GM23338 (cell line): ENCODE data around the gene RPS19BP1. TPM values are rescaled to one million over a fixed set of nuclear protein-coding genes. Genes with fewer than 3 reads are reported as not detected.

Source experiments
- ATAC-seq: fragments of 200-7000 bp; cut with Tn5 transposase; 3 replicates; pipeline ENCODE4 v1.9.1; 2020
- DNase-seq: peaks from one replicate; pipeline ENCODE4 v3.0.0-alpha.2; 2015; ENCODE audit warnings: low spot score
- H2AFZ ChIP-seq: fragments of 200-600 bp; sonication (generic); 2 replicates; pipeline ENCODE4 v1.8.0; 2016; ENCODE audit warnings: antibody characterized with exemption, mild to moderate bottlenecking, moderate library complexity
- H3F3A ChIP-seq: fragments of 200-600 bp; sonication (generic); replicated peaks from 2 replicates; pipeline ENCODE4 v1.8.0; 2017; ENCODE audit warnings: antibody characterized with exemption, mixed run types, low read depth
- H3K27ac ChIP-seq: fragments of 200-600 bp; sonication (generic); 2 replicates; pipeline ENCODE4 v1.6.1; 2016; ENCODE audit warnings: low read depth
- H3K27me3 ChIP-seq: fragments of 200-600 bp; sonication (generic); 2 replicates; pipeline ENCODE4 v1.8.0; 2016; ENCODE audit warnings: mild to moderate bottlenecking, mixed run types, moderate library complexity; ENCODE audit not compliant: insufficient read depth
- H3K36me3 ChIP-seq: fragments of 200-600 bp; sonication (generic); 2 replicates; pipeline ENCODE4 v1.8.0; 2016; ENCODE audit warnings: mild to moderate bottlenecking; ENCODE audit not compliant: insufficient read depth
- H3K4me1 ChIP-seq: fragments of 200-600 bp; sonication (generic); 2 replicates; pipeline ENCODE4 v1.8.0; 2016; ENCODE audit warnings: mild to moderate bottlenecking, moderate library complexity; ENCODE audit not compliant: insufficient read depth
- H3K4me2 ChIP-seq: fragments of 200-600 bp; sonication (generic); 2 replicates; pipeline ENCODE4 v1.7.1; 2017; ENCODE audit warnings: mixed run types
- H3K4me3 ChIP-seq: fragments of 200-600 bp; sonication (generic); 2 replicates; pipeline ENCODE4 v1.6.1; 2016; ENCODE audit warnings: mixed run types
- H3K79me2 ChIP-seq: fragments of 200-600 bp; sonication (generic); replicated peaks from 2 replicates; pipeline ENCODE4 v1.8.0; 2017; ENCODE audit warnings: mild to moderate bottlenecking; ENCODE audit not compliant: insufficient read depth
- H3K9me2 ChIP-seq: fragments of 200-600 bp; sonication (generic); 2 replicates; pipeline ENCODE4 v1.8.0; 2017; ENCODE audit not compliant: insufficient read depth
- H4K20me1 ChIP-seq: fragments of 200-600 bp; sonication (generic); replicated peaks from 2 replicates; pipeline ENCODE4 v1.8.0; 2017; ENCODE audit warnings: mild to moderate bottlenecking; ENCODE audit not compliant: insufficient read depth
- H3K27ac Mint-ChIP-seq: 2 replicates; pipeline ENCODE4 v1.8.0; 2020; ENCODE audit warnings: inconsistent platforms, mild to moderate bottlenecking, moderate library complexity, mixed read lengths
- H3K27me3 Mint-ChIP-seq: 3 replicates; pipeline ENCODE4 v1.8.0; 2022; ENCODE audit warnings: low read depth, mild to moderate bottlenecking, moderate library complexity, mixed read lengths, inconsistent platforms; ENCODE audit not compliant: insufficient read depth, poor library complexity
- H3K36me3 Mint-ChIP-seq: 3 replicates; pipeline ENCODE4 v1.8.0; 2021; ENCODE audit warnings: low read depth, mild to moderate bottlenecking, inconsistent platforms, moderate library complexity, mixed read lengths
- H3K4me1 Mint-ChIP-seq: 3 replicates; pipeline ENCODE4 v1.8.0; 2020; ENCODE audit warnings: mild to moderate bottlenecking, inconsistent platforms, mixed read lengths
- H3K4me3 Mint-ChIP-seq: 3 replicates; pipeline ENCODE4 v1.8.0; 2021; ENCODE audit warnings: moderate library complexity, mild to moderate bottlenecking, inconsistent platforms, mixed read lengths
- H3K9me3 Mint-ChIP-seq: 3 replicates; pipeline ENCODE4 v1.8.0; 2020; ENCODE audit warnings: moderate library complexity, mild to moderate bottlenecking, inconsistent platforms, mixed read lengths
- CREB1 ChIP-seq: fragments of 250-450 bp; sonication (Bioruptor Pico); IDR thresholded peaks from 2 replicates; pipeline ENCODE4 v1.5.0; 2020; ENCODE audit warnings: low read depth, mild to moderate bottlenecking, moderate library complexity
- CTCF ChIP-seq, 2 experiments: fragments of 200-600 bp in 1 of 2; sonication (generic) in 1 of 2; conservative IDR thresholded peaks; 2 replicates each; pipeline versions ENCODE4 v1.5.1 to v1.6.1; 2016 to 2017; ENCODE audit warnings: antibody characterized with exemption in 2 of 2, low read depth in 2 of 2, mild to moderate bottlenecking in 2 of 2, moderate library complexity in 1 of 2
- POLR2AphosphoS5 ChIP-seq: IDR thresholded peaks from 2 replicates; pipeline ENCODE4 v1.6.1; 2016; ENCODE audit warnings: antibody characterized with exemption, low read depth
- STAT1 ChIP-seq: IDR thresholded peaks from one replicate; pipeline ENCODE4 v1.6.1; 2016; ENCODE audit warnings: antibody characterized with exemption; ENCODE audit not compliant: unreplicated experiment
- polyA plus RNA-seq: library from polyadenylated mRNA; unstranded; fragments of >200 nt; fragmentation: Nextera tagmentation; extraction: Ambion mirVana; gene quantifications from 2 replicates; pipeline ENCODE4 v1.2.1, GENCODE V29; 2016
- total RNA-seq: library from RNA; depleted of rRNA; stranded (reverse); fragments of >200 nt; shearing (Covaris generic); gene quantifications from 2 replicates; pipeline ENCODE4 v1.2.3, GENCODE V29; 2014
- TF ChIP-seq, protein P1 (sequence below): IDR thresholded peaks from one replicate; pipeline ENCODE4 v1.6.1; 2018; ENCODE audit warnings: antibody characterized with exemption; ENCODE audit not compliant: unreplicated experiment
- TF ChIP-seq, protein P2 (sequence below): fragments of 250-450 bp; sonication (Bioruptor Pico); IDR thresholded peaks from 2 replicates; pipeline ENCODE4 v1.5.0; 2020; ENCODE audit warnings: mild to moderate bottlenecking, moderate library complexity

The RPS19BP1 gene
- total and polyA plus RNA-seq, 2 experiments from 2014 or later, result 153 to 215 TPM

- TF ChIP-seq CTCF (conservative IDR thresholded peaks at IDR 0.05; ENCODE audit: low read depth in 2 of 2) (no peak), CREB1 (no peak), POLR2AphosphoS5 (no peak), STAT1 (no peak)
- TF ChIP-seq, protein P1, sequence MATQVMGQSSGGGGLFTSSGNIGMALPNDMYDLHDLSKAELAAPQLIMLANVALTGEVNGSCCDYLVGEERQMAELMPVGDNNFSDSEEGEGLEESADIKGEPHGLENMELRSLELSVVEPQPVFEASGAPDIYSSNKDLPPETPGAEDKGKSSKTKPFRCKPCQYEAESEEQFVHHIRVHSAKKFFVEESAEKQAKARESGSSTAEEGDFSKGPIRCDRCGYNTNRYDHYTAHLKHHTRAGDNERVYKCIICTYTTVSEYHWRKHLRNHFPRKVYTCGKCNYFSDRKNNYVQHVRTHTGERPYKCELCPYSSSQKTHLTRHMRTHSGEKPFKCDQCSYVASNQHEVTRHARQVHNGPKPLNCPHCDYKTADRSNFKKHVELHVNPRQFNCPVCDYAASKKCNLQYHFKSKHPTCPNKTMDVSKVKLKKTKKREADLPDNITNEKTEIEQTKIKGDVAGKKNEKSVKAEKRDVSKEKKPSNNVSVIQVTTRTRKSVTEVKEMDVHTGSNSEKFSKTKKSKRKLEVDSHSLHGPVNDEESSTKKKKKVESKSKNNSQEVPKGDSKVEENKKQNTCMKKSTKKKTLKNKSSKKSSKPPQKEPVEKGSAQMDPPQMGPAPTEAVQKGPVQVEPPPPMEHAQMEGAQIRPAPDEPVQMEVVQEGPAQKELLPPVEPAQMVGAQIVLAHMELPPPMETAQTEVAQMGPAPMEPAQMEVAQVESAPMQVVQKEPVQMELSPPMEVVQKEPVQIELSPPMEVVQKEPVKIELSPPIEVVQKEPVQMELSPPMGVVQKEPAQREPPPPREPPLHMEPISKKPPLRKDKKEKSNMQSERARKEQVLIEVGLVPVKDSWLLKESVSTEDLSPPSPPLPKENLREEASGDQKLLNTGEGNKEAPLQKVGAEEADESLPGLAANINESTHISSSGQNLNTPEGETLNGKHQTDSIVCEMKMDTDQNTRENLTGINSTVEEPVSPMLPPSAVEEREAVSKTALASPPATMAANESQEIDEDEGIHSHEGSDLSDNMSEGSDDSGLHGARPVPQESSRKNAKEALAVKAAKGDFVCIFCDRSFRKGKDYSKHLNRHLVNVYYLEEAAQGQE, result no peak
- TF ChIP-seq, protein P2, sequence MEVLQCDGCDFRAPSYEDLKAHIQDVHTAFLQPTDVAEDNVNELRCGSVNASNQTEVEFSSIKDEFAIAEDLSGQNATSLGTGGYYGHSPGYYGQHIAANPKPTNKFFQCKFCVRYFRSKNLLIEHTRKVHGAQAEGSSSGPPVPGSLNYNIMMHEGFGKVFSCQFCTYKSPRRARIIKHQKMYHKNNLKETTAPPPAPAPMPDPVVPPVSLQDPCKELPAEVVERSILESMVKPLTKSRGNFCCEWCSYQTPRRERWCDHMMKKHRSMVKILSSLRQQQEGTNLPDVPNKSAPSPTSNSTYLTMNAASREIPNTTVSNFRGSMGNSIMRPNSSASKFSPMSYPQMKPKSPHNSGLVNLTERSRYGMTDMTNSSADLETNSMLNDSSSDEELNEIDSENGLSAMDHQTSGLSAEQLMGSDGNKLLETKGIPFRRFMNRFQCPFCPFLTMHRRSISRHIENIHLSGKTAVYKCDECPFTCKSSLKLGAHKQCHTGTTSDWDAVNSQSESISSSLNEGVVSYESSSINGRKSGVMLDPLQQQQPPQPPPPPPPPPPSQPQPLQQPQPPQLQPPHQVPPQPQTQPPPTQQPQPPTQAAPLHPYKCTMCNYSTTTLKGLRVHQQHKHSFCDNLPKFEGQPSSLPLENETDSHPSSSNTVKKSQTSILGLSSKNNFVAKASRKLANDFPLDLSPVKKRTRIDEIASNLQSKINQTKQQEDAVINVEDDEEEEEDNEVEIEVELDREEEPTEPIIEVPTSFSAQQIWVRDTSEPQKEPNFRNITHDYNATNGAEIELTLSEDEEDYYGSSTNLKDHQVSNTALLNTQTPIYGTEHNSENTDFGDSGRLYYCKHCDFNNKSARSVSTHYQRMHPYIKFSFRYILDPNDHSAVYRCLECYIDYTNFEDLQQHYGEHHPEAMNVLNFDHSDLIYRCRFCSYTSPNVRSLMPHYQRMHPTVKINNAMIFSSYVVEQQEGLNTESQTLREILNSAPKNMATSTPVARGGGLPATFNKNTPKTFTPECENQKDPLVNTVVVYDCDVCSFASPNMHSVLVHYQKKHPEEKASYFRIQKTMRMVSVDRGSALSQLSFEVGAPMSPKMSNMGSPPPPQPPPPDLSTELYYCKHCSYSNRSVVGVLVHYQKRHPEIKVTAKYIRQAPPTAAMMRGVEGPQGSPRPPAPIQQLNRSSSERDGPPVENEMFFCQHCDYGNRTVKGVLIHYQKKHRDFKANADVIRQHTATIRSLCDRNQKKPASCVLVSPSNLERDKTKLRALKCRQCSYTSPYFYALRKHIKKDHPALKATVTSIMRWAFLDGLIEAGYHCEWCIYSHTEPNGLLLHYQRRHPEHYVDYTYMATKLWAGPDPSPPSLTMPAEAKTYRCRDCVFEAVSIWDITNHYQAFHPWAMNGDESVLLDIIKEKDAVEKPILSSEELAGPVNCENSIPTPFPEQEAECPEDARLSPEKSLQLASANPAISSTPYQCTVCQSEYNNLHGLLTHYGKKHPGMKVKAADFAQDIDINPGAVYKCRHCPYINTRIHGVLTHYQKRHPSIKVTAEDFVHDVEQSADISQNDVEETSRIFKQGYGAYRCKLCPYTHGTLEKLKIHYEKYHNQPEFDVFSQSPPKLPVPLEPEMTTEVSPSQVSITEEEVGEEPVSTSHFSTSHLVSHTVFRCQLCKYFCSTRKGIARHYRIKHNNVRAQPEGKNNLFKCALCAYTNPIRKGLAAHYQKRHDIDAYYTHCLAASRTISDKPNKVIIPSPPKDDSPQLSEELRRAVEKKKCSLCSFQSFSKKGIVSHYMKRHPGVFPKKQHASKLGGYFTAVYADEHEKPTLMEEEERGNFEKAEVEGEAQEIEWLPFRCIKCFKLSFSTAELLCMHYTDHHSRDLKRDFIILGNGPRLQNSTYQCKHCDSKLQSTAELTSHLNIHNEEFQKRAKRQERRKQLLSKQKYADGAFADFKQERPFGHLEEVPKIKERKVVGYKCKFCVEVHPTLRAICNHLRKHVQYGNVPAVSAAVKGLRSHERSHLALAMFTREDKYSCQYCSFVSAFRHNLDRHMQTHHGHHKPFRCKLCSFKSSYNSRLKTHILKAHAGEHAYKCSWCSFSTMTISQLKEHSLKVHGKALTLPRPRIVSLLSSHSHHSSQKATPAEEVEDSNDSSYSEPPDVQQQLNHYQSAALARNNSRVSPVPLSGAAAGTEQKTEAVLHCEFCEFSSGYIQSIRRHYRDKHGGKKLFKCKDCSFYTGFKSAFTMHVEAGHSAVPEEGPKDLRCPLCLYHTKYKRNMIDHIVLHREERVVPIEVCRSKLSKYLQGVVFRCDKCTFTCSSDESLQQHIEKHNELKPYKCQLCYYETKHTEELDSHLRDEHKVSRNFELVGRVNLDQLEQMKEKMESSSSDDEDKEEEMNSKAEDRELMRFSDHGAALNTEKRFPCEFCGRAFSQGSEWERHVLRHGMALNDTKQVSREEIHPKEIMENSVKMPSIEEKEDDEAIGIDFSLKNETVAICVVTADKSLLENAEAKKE (CRISPR knock-in tag), result no peak
- H2AFZ ChIP-seq, result no peak overlapping the region
- H3K4me2 ChIP-seq, result no peak overlapping the region
- DNase-seq (no peak), ATAC-seq (no peak)
- no peak overlapping the region for H3K4me3 ChIP-seq
- H3K27ac ChIP-seq, result no peak overlapping the region
- H3K4me1 ChIP-seq, result no peaks in the 10 kb centered on the region
- no peaks in the 10 kb centered on the region for H3K9me2 ChIP-seq
- no peaks in the 10 kb centered on the region for H4K20me1 ChIP-seq
- no peaks in the 10 kb centered on the region for H3K79me2 ChIP-seq
- Mint-ChIP-seq H3K27me3 (no peaks in the 10 kb centered on the region), H3K4me3 (no peak overlapping the region), H3K4me1 (peaks cover 8% of the 10 kb centered on the region; the same call in 2 of the 3 replicates), H3K36me3 (peaks cover 4% of the 10 kb centered on the region; the same call in 2 of the 3 replicates), H3K27ac (no peak overlapping the region), H3K9me3 (peaks cover 7% of the 10 kb centered on the region)
- no peaks in the 10 kb centered on the region for H3K27me3 ChIP-seq
- peaks cover 5% of the 10 kb centered on the region; the same call in 1 of the 2 replicates for H3F3A ChIP-seq
- H3K36me3 ChIP-seq, result no peaks in the 10 kb centered on the region
Observed at GRCh38 chr22:39565414-39565944, 32.9 kb upstream of the RPS19BP1 start.
